ENCODE data around the gene SLC38A1. TPM values are rescaled to one million over a fixed set of nuclear protein-coding genes. Genes with fewer than 3 reads are reported as not detected.
"Not testable (repeated sequence)": the region's sequence is repeated elsewhere in the genome, so short reads cannot be mapped to it uniquely, and the experiment has no call there.

SLC38A1 gene
- total RNA-seq, 1 experiment from 2014 or later: 195 TPM

GRCh38 chr12:46164186-46164761, 104.6 kb downstream of the SLC38A1 start:
- Histone ChIP-seq H3K4me1 (peaks cover 49% of the 10 kb centered on the region), H3K27ac (no peak overlapping the region), H3K9me3 (replicated peaks) (peaks cover 12% of the 10 kb centered on the region; the same call in 1 of the 2 replicates), H3K4me3 (no peak overlapping the region), H3K36me3 (no peaks in the 10 kb centered on the region), H3K27me3 (no peaks in the 10 kb centered on the region)
- DNase-seq: no peak

GRCh38 chr12:46162549-46163076, 106.2 kb downstream of the SLC38A1 start:
- peaks cover 66% of the 10 kb centered on the region for H3K4me1 ChIP-seq
- not testable (repeated sequence) for H3K27me3 ChIP-seq; H3K4me3 ChIP-seq; DNase-seq; H3K9me3 ChIP-seq (replicated peaks); H3K36me3 ChIP-seq
- H3K27ac ChIP-seq: peak overlapping the region; percentile 100; the same call in 1 of the 2 replicates

- peak overlapping the region; percentile 100 for H3K27ac ChIP-seq
- no peaks in the 10 kb centered on the region for H3K27me3 ChIP-seq
- DNase-seq: peak; percentile 63 to 81
- H3K4me3 ChIP-seq: 0 out of 2 replicates have a peak overlapping the region, but pooled peaks have one; percentile 0
- peaks cover 68% of the 10 kb centered on the region for H3K4me1 ChIP-seq
- peaks cover 4% of the 10 kb centered on the region; the same call in 1 of the 2 replicates for H3K9me3 ChIP-seq (replicated peaks)
- no peaks in the 10 kb centered on the region for H3K36me3 ChIP-seq
Measured at GRCh38 chr12:46160981-46161690, 107.7 kb downstream of the SLC38A1 start.

GRCh38 chr12:46160101-46160980, 108.5 kb downstream of the SLC38A1 start:
- Histone ChIP-seq H3K27ac (peak overlapping the region; percentile 100), H3K4me3 (peak overlapping the region; percentile 31), H3K36me3 (no peaks in the 10 kb centered on the region), H3K27me3 (no peaks in the 10 kb centered on the region), H3K4me1 (peaks cover 64% of the 10 kb centered on the region), H3K9me3 (replicated peaks) (no peaks in the 10 kb centered on the region; the same call in 1 of the 2 replicates)
- peak; percentile 97 to 100 for DNase-seq

GRCh38 chr12:46159309-46159901, 109.4 kb downstream of the SLC38A1 start:
- Histone ChIP-seq H3K4me3 (peak overlapping the region; percentile 31), H3K4me1 (peaks cover 62% of the 10 kb centered on the region), H3K27me3 (no peaks in the 10 kb centered on the region), H3K27ac (peak overlapping the region; percentile 100), H3K9me3 (replicated peaks) (no peaks in the 10 kb centered on the region; the same call in 1 of the 2 replicates), H3K36me3 (no peaks in the 10 kb centered on the region)
- DNase-seq: peak; percentile 20 to 68

GRCh38 chr12:46158501-46158900, 110.3 kb downstream of the SLC38A1 start:
- DNase-seq: peak; percentile 14 to 69
- no peaks in the 10 kb centered on the region for H3K36me3 ChIP-seq
- no peaks in the 10 kb centered on the region; the same call in 1 of the 2 replicates for H3K9me3 ChIP-seq (replicated peaks)
- H3K4me3 ChIP-seq: peak overlapping the region; percentile 31; the same call in 1 of the 2 replicates
- peaks cover 66% of the 10 kb centered on the region for H3K4me1 ChIP-seq
- peak overlapping the region; percentile 100 for H3K27ac ChIP-seq
- H3K27me3 ChIP-seq: no peaks in the 10 kb centered on the region

- H3K27ac ChIP-seq: peak overlapping the region; percentile 26
- no peaks in the 10 kb centered on the region for H3K27me3 ChIP-seq
- H3K36me3 ChIP-seq: no peaks in the 10 kb centered on the region
- H3K4me3 ChIP-seq: no peak overlapping the region
- peaks cover 61% of the 10 kb centered on the region for H3K4me1 ChIP-seq
- H3K9me3 ChIP-seq (replicated peaks): no peaks in the 10 kb centered on the region; the same call in 1 of the 2 replicates
- DNase-seq: peak; percentile 37 to 62
Measured at GRCh38 chr12:46154221-46154985, 114.4 kb downstream of the SLC38A1 start.

GRCh38 chr12:46153268-46153872, 115.5 kb downstream of the SLC38A1 start:
- Histone ChIP-seq H3K27me3 (no peaks in the 10 kb centered on the region), H3K36me3 (no peaks in the 10 kb centered on the region), H3K4me1 (peaks cover 54% of the 10 kb centered on the region), H3K4me3 (no peak overlapping the region), H3K27ac (peak overlapping the region; percentile 26), H3K9me3 (replicated peaks) (no peaks in the 10 kb centered on the region; the same call in 1 of the 2 replicates)
- peak in 1 of 2 experiments; percentile 65 for DNase-seq

- H3K27me3 ChIP-seq: no peaks in the 10 kb centered on the region
- H3K4me1 ChIP-seq: peaks cover 45% of the 10 kb centered on the region
- no peak overlapping the region for H3K4me3 ChIP-seq
- H3K27ac ChIP-seq: no peak overlapping the region
- no peaks in the 10 kb centered on the region; the same call in 1 of the 2 replicates for H3K9me3 ChIP-seq (replicated peaks)
- no peaks in the 10 kb centered on the region for H3K36me3 ChIP-seq
- DNase-seq: no peak
Measured at GRCh38 chr12:46152456-46152855, 116.4 kb downstream of the SLC38A1 start.

GRCh38 chr12:46150735-46151134, 118.1 kb downstream of the SLC38A1 start:
- H3K27me3 ChIP-seq: no peaks in the 10 kb centered on the region
- H3K9me3 ChIP-seq (replicated peaks): no peaks in the 10 kb centered on the region
- H3K4me3 ChIP-seq: no peak overlapping the region
- H3K27ac ChIP-seq: peak overlapping the region; percentile 18
- peaks cover 45% of the 10 kb centered on the region for H3K4me1 ChIP-seq
- no peaks in the 10 kb centered on the region for H3K36me3 ChIP-seq
- DNase-seq: peak; percentile 54 to 72

GRCh38 chr12:46149905-46150304, 118.9 kb downstream of the SLC38A1 start:
- H3K4me1 ChIP-seq: peaks cover 42% of the 10 kb centered on the region
- DNase-seq: no peak
- no peaks in the 10 kb centered on the region for H3K36me3 ChIP-seq

GRCh38 chr12:46149079-46149464, 119.8 kb downstream of the SLC38A1 start:
- Histone ChIP-seq H3K4me1 (peaks cover 33% of the 10 kb centered on the region), H3K27me3 (no peaks in the 10 kb centered on the region), H3K36me3 (no peaks in the 10 kb centered on the region), H3K27ac (no peak overlapping the region), H3K9me3 (replicated peaks) (no peaks in the 10 kb centered on the region), H3K4me3 (no peak overlapping the region)
- no peak for DNase-seq

More at GRCh38 chr12:46149905-46150304, 118.9 kb downstream of the SLC38A1 start:
- H3K27ac ChIP-seq: no peak overlapping the region
- no peaks in the 10 kb centered on the region for H3K27me3 ChIP-seq
- no peaks in the 10 kb centered on the region for H3K9me3 ChIP-seq (replicated peaks)
- no peak overlapping the region for H3K4me3 ChIP-seq

All from SJCRH30 (cell line).